ENCODE results near the gene PSMB2.

PSMB2 gene

GRCh38 chr1:35572296-35572695 lies 69.0 kb downstream of the PSMB2 start:
- DNase-seq (ENCODE audit: low read depth in 2 of 2): no peak

- DNase-seq (ENCODE audit: low read depth in 2 of 2): no peak
These were observed 70.1 kb downstream of the PSMB2 start for GRCh38 chr1:35571263-35571662.

DNA sequence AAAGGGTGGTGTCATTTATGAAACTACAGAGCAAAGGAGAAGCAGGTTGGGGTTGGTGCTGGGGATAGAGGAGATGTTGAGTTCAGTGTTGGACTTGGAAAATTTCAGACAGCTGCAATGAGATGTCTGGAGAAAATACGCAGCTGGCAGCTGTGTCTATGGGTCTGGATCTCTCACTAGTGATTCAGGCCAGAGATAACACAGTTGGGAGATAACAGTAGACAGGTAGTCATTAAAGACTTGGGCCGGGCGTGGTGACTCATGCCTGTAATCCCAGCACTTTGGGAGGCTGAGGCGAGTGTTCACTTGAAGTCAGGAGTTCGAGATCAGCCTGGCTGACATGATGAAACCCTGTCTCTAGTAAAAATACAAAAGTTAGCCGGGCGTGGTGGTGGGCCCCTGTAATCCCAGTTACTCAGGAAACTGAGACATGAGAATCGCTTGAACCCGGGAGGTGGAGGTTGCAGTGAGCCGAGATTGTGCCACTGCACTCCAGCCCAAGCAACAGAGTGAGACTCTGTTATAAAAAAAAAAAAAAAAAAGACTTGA lies 70.7 kb downstream of the PSMB2 start:
- DNase-seq (ENCODE audit: low read depth in 2 of 2): no peak

DNA sequence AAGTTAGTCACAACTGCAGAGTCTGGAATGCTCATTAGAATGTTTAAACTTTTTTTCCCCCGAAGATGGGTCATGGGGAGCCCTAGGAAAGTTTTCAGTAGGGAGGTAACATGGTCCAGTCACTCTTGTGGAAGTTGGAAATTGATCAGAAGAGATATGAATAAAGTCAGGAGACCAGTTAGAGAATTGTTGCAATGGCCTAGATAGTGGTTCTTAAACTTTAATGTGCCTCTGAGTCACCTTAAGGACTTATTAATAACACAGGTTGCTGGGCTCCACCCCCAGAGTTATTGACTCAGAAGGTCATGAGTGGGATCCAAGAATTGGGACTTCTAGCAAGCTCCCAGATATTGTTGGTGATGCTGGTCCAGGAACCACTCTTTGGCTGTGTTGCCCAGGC lies 71.4 kb downstream of the PSMB2 start:
- no peak for DNase-seq (ENCODE audit: low read depth in 2 of 2)

DNA sequence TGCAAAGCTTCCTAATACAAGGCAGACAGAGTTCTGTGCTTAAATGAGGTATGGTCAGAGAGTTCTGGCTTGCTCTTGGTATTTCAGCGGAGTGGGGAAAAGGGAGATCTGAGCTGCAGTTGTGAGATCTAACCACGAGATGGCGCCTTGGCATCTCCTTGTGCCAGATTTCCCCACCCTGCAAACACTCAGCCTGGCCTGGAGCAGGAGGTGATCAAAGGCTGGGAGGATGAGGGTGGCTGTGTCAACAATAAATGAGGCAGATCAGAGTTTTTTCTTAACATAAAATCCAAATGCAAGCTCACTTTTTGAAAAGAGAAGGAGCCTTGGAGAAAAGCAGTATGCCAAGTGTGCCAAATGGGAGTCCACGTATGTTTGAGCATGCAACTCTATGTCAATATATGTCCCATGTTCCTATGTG lies 72.3 kb downstream of the PSMB2 start:
- DNase-seq (ENCODE audit: low read depth in 2 of 2): no peak

GRCh38 chr1:35567947-35568558 lies 73.3 kb downstream of the PSMB2 start:
- no peak for DNase-seq (ENCODE audit: low read depth in 2 of 2)

- no peak for DNase-seq (ENCODE audit: low read depth in 2 of 2)
These were observed 75.6 kb downstream of the PSMB2 start for GRCh38 chr1:35565742-35566133.

DNA sequence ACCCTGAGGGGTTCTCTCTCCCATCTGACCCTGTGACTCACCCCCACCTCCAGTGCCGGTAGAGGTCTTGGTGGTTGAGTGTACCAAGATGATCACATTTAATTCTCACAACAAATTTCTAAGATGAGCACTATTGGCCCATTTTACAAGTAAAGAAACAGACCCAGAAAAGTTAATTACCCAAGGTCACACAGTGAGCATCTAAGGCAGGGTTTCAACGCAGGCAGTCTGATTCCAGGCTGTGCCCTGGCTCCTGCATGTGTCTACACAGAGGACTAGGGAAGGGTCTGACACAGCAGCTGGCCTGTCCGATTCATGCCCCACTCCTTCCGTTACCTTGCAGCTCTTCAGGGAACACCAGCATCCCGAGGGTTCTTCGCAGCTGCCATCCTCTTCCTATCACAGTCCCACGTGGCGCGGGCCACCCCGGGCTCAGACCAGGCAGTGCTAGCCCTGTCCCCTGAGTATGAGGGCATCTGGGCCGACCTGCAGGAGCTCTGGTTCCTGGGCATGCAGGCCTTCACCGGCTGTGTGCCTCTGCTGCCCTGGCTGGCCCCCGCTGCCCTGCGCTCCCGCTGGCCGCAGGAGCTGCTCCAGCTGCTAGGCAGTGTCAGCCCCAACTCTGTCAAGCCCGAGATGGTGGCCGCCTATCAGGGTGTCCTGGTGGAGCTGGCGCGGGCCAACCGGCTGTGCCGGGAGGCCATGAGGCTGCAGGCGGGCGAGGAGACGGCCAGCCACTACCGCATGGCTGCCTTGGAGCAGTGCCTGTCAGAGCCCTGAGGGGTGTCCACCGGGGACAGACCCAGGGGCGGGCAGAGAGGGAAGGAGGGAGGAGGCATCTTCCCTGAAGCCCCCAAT lies 76.2 kb downstream of the PSMB2 start:
- no peak for DNase-seq (ENCODE audit: low read depth in 2 of 2)

DNA sequence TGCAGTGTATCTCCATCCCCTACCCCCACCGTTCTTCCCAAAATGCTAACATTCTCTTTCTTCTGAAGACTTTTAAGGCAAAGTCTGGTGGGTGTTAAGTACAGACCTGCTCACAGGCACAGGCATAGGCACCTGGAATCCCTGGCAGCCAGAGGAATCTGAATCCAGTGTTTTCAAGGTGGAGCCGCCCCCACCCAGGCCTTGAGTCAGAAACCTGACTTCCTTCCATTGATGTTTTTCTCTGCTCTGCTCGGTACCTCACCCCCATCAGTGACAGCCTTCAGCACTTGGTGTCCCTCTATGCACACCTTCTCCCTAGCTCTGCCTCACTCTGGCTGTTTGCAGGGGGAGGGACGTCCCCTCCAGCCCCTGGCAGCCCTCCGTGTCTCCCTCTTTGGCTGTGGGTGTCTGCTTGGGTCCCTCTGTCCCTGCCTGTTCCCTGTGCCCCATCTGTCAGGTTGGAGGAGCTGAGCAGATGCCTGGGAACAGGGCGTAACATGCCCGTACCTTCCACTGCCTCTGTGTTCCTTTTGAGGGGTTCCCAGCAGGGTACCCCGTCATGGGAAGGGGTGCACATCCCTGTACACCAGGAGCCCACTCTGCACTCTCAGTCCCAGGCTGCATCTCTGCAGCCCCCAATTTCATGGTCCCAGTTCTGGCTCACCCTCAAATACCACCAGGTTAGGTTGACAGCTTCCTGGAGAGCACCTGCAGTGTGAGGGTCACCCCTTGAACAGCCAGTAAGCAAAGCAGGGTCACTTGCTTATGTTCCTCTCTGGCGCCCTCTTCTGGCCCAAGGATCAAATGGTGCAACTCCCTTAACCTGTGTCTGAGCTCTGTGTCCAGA lies 77.1 kb downstream of the PSMB2 start:
- peak in 1 of 2 donors; percentile 62 for DNase-seq (ENCODE audit: low read depth in 2 of 2)

DNA sequence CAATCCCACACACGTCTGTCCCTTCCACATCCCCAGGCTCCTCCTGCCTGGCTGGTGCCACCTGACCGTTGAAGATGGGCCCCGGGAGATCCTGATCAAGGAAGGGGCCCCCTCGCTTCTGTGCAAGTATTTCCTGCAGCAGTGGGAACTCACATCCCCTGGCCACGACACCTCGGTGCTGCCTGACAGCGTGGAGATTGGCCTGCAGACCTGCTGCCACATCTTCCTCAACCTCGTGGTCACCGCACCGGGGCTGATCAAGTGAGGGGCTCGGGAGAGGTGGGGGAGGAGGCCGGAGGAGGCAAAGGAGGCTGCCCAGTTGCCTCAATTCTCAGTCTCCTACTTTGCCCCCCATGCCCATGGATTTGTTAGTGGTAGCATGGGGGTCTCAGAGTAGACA lies 78.2 kb downstream of the PSMB2 start:
- DNase-seq (ENCODE audit: low read depth in 2 of 2): no peak

- no peak for DNase-seq (ENCODE audit: low read depth in 2 of 2)
These were observed 79.2 kb downstream of the PSMB2 start for GRCh38 chr1:35561972-35562680.

GRCh38 chr1:35561297-35561971 lies 79.9 kb downstream of the PSMB2 start:
- no peak for DNase-seq (ENCODE audit: low read depth in 2 of 2)

DNA sequence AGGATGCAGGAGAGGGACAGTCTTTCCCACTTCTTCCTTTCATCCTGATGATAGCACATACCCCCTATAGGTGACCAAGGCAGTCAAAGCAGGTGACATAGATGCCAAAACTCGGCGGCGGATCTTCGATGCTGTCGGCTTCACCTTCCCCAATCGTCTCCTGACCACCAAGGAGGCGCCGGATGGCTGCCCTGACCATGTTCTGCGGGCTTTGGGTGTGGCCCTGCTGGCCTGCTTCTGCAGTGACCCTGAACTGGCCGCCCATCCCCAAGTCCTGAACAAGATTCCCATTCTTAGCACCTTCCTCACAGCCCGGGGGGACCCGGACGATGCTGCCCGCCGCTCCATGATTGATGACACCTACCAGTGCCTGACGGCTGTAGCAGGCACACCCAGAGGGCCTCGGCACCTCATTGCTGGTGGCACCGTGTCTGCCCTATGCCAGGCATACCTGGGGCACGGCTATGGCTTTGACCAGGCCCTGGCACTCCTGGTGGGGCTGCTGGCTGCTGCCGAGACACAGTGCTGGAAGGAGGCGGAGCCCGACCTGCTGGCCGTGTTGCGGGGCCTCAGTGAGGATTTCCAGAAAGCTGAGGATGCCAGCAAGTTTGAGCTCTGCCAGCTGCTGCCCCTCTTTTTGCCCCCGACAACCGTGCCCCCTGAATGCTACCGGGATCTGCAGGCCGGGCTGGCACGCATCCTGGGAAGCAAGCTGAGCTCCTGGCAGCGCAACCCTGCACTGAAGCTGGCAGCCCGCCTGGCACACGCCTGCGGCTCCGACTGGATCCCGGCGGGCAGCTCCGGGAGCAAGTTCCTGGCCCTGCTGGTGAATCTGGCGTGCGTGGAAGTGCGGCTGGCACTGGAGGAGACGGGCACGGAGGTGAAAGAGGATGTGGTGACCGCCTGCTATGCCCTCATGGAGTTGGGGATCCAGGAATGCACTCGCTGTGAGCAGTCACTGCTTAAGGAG lies 80.8 kb downstream of the PSMB2 start:
- DNase-seq (ENCODE audit: low read depth in 2 of 2): no peak

DNA sequence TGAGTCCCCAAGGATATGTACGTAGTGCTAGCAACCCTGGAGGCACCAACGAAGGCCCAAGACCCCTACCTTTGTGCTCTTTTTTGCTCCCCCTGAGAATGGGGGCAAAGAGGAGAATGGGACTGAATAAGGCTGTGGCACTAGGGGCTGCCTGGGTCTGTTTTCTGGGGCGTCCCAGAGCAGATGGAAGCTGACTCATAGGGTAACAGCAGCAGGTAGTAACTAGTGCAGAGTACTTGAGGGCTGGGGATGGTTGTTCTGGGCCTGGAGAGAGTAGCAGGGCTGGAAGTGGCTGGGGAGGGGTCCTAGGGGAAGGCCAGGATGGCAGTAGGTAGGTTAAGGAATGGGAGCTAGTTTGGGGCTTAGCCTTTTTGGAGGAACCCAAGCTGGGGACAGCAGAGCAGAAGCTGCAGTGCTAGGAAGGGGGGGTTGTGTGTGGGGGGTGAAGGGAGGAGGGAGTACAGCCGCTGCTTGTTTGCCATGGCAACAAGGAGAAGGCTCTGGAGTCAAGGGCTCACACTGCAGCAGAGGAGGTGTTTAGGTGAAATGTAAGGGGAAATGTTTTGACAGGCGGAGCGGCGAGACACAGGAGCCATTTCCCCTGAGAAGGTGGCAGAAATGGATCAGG lies 81.9 kb downstream of the PSMB2 start:
- DNase-seq (ENCODE audit: low read depth in 2 of 2): no peak

GRCh38 chr1:35558374-35559316 lies 82.7 kb downstream of the PSMB2 start:
- DNase-seq (ENCODE audit: low read depth in 2 of 2): no peak

DNA sequence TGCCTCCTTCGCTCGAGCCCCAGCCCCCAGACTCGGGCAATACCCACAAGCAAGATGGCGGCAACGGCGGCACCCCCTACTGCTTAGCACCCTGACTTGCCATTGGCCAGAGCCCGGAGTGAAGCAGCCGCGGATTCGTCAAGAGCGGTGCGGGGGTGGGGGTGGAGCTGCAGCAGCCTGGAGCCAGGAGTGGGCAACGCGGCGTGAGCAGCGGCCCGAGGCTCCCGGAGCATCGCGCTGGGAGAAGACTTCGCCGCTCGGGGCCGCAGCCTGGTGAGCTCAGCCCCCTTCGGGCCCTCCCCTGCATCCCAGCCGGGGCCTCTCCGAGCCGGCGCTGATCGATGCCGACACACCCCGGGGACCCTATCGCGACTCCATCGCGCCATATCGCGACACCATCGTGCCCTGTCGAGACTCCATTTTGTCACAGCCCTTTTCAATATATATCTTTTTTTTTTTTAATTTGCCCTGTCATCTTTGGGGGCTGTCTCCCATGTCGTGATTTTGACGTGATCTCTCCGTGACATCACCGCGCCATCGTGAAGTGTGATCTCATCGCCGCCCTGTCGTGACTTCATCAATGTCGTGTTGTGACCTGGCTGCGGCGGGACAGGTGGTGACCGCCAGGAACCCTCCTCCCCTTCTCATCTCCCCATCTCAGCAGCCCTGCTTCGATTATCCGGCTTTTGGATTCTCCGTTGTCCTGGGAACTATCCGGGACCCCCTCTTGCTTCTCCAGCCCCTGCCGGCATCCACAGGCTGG lies 83.5 kb downstream of the PSMB2 start, which contains the start of gene NCDN:
TSS of gene NCDN (plus strand) at position 189 of the 763 bp plus-strand sequence. CDS start at position 581, 392 bp downstream.
- peak; percentile 94 to 95 for DNase-seq (ENCODE audit: low read depth in 2 of 2)

DNA sequence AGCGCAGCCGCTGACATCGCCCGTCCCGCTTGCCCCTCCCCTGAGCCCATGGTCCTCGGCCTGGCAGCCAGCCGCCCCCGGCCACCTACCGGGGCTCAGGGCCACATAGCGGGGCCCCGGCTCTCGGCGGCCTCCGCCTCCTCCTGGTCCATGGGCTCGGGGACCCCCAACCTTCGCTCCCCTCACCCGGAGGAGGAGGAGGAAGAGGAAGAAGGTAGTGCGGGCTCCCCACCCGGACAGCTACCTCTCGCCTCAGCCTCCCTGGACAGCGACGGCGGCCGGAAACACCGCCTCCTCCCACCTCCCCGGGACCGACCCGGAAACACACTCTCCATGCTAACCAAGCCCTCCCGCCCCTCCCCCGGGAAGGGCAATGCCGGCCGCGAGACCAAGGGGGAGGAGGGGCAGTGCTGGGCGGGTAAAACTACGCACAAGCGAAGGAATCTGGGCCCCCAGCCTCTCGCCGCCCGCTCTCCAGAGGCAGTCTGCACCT lies 84.2 kb downstream of the PSMB2 start, which contains the start of gene KIAA0319L:
TSS of gene KIAA0319L (minus strand) at position 286 of the 493 bp plus-strand sequence. CDS start 2,912 bp downstream, outside the sequence.
- no peak for DNase-seq (ENCODE audit: low read depth in 2 of 2)
